Frontal cortex (tissue), 4 donors: Measurements from ENCODE around the gene ATG9A. TPM values are rescaled to one million over a fixed set of nuclear protein-coding genes. Genes with fewer than 3 reads are reported as not detected.
A peak's percentile ranks its signal among the peaks of the same experiment; 100 is the strongest.
"Not testable (repeated sequence)": the region's sequence is repeated elsewhere in the genome, so short reads cannot be mapped to it uniquely, and the experiment has no call there.

Experiments used
- DNase-seq, 2 donors: peaks; one replicate each; pipeline ENCODE4 v3.0.0; 2012; ENCODE audit warnings: low spot score in 2 of 2
- FAIRE-seq: peaks from 2 replicates; lab custom pipeline; 2012; peaks lifted over from hg19 to GRCh38; lab: Jason Lieb, UNC
- total RNA-seq: library from RNA; depleted of rRNA; stranded (reverse); fragments of >200 nt; gene quantifications from one replicate; pipeline ENCODE4 v1.2.3, GENCODE V29; 2014
- donor health status: control.
- donor health status: control.
- donor health status: control.

ATG9A gene
- total RNA-seq: 19.6 TPM

GRCh38 chr2:219229305-219230058 lies at the start of gene ATG9A, which contains the start of gene ANKZF1:
Gene ATG9A, minus strand, starts transcription at chr2:219229636. Its CDS starts 1,612 bp downstream, at chr2:219228024.
Gene ANKZF1, plus strand, starts transcription at chr2:219229806. Its CDS starts 452 bp downstream, at chr2:219230258.
- peak; percentile 57 for FAIRE-seq
- peak; percentile 98 to 99 for DNase-seq

GRCh38 chr2:219278655-219279150 lies 49.3 kb upstream of the ATG9A start:
- FAIRE-seq (no peak), DNase-seq (no peak)

GRCh38 chr2:219277703-219278654 lies 48.5 kb upstream of the ATG9A start:
- DNase-seq (peak; percentile 68 to 69), FAIRE-seq (no peak)

GRCh38 chr2:219274361-219274921 lies 45.0 kb upstream of the ATG9A start:
- DNase-seq (no peak), FAIRE-seq (no peak)

- FAIRE-seq (no peak), DNase-seq (no peak)
These were observed 44.5 kb upstream of the ATG9A start for GRCh38 chr2:219273937-219274336.

- DNase-seq: no peak
- FAIRE-seq: no peak
These were observed 43.6 kb upstream of the ATG9A start for GRCh38 chr2:219272995-219273394.

GRCh38 chr2:219272356-219272755 lies 42.9 kb upstream of the ATG9A start:
- no peak for FAIRE-seq

GRCh38 chr2:219271021-219271420 lies 41.6 kb upstream of the ATG9A start:
- DNase-seq (no peak), FAIRE-seq (no peak)

More at GRCh38 chr2:219272356-219272755, 42.9 kb upstream of the ATG9A start:
- no peak for DNase-seq

- FAIRE-seq (no peak), DNase-seq (no peak)
These were observed 40.6 kb upstream of the ATG9A start for GRCh38 chr2:219270055-219270372.

GRCh38 chr2:219269362-219270054 lies 40.1 kb upstream of the ATG9A start:
- FAIRE-seq (no peak), DNase-seq (no peak)

- no peak for DNase-seq
- no peak for FAIRE-seq
These were observed 38.9 kb upstream of the ATG9A start for GRCh38 chr2:219268294-219268693.

- FAIRE-seq (no peak), DNase-seq (no peak)
These were observed 37.5 kb upstream of the ATG9A start for GRCh38 chr2:219266886-219267285.

GRCh38 chr2:219266232-219266631 lies 36.8 kb upstream of the ATG9A start:
- DNase-seq: no peak
- no peak for FAIRE-seq

- DNase-seq (no peak), FAIRE-seq (no peak)
These were observed 31.8 kb upstream of the ATG9A start for GRCh38 chr2:219261024-219261855.

- DNase-seq, FAIRE-seq: not testable (repeated sequence)
These were observed 29.5 kb upstream of the ATG9A start for GRCh38 chr2:219258942-219259341.

- FAIRE-seq: no peak
These were observed 25.3 kb upstream of the ATG9A start for GRCh38 chr2:219254590-219255201.

GRCh38 chr2:219253753-219254589 lies 24.5 kb upstream of the ATG9A start, which contains the start of gene TUBA4A:
Gene TUBA4A, minus strand, starts transcription at chr2:219253918. Its CDS starts 60 bp downstream, at chr2:219253858.
- FAIRE-seq: no peak

More at GRCh38 chr2:219254590-219255201, 25.3 kb upstream of the ATG9A start:
- DNase-seq: no peak

More at GRCh38 chr2:219253753-219254589, 24.5 kb upstream of the ATG9A start, which contains the start of gene TUBA4A:
- peak; percentile 90 to 97 for DNase-seq
